OCI-LY7 (cell line): ENCODE results near the gene BRAF. TPM values are rescaled to one million over a fixed set of nuclear protein-coding genes. Genes with fewer than 3 reads are reported as not detected.
A peak's percentile ranks its signal among the peaks of the same experiment; 100 is the strongest.

ENCODE experiments used
- BruUV-seq: library from RNA; stranded (reverse); fragments of 400-500 nt; replicated peaks from 2 replicates; lab custom pipeline; 2021; lab: Mats Ljungman, UMichigan
- CTCF ChIA-PET: fragments of 300-600 bp; sonication (Branson Sonifier 250); formaldehyde crosslinking; loops from one replicate; lab custom pipeline; 2022; ENCODE audit warnings: antibody characterized with exemption; ENCODE audit not compliant: unreplicated experiment; lab: Charles Lee
- POLR2A ChIA-PET: fragments of 300-600 bp; sonication (Branson Sonifier 250); formaldehyde crosslinking; loops from one replicate; lab custom pipeline; 2022; ENCODE audit warnings: antibody characterized with exemption; lab: Charles Lee
- DNase-seq: peaks from one replicate; pipeline ENCODE4 v3.0.0-alpha.2; 2015; ENCODE audit warnings: low spot score
- H2AFZ ChIP-seq: fragments of 200-600 bp; sonication (generic), shearing (Covaris generic); 2 replicates; pipeline ENCODE4 v1.6.1; 2014; ENCODE audit warnings: mild to moderate bottlenecking, antibody characterized with exemption, low read length, moderate library complexity
- H3K27ac ChIP-seq: fragments of 200-600 bp; sonication (generic); 2 replicates; pipeline ENCODE4 v1.5.1; 2014; ENCODE audit warnings: mixed run types, low read depth, mild to moderate bottlenecking, moderate library complexity, low read length, inconsistent platforms; ENCODE audit not compliant: poor library complexity, severe bottlenecking
- H3K36me3 ChIP-seq: fragments of 200-600 bp; sonication (generic); 2 replicates; pipeline ENCODE4 v1.6.1; 2014; ENCODE audit warnings: mild to moderate bottlenecking, antibody characterized with exemption, low read length, moderate library complexity, mixed read lengths; ENCODE audit not compliant: insufficient read depth
- H3K4me1 ChIP-seq: fragments of 200-600 bp; sonication (generic); 2 replicates; pipeline ENCODE4 v1.5.1; 2014; ENCODE audit warnings: mild to moderate bottlenecking, low read length; ENCODE audit not compliant: insufficient read depth, poor library complexity, severe bottlenecking
- H3K4me2 ChIP-seq: fragments of 200-600 bp; sonication (generic); 2 replicates; pipeline ENCODE4 v1.6.1; 2014; ENCODE audit warnings: mild to moderate bottlenecking, low read length
- H3K4me3 ChIP-seq: fragments of 200-600 bp; sonication (generic); 2 replicates; pipeline ENCODE4 v1.5.1; 2014; ENCODE audit warnings: mild to moderate bottlenecking, low read depth, low read length; ENCODE audit not compliant: poor library complexity, severe bottlenecking
- H3K79me2 ChIP-seq: fragments of 200-600 bp; sonication (generic); 2 replicates; pipeline ENCODE4 v1.6.1; 2016; ENCODE audit warnings: low read depth, mild to moderate bottlenecking, low read length, moderate library complexity, mixed read lengths; ENCODE audit not compliant: insufficient read depth
- H3K9me2 ChIP-seq: fragments of 200-600 bp; sonication (generic); 2 replicates; pipeline ENCODE4 v1.6.1; 2016; ENCODE audit warnings: mild to moderate bottlenecking, low read length, mixed read lengths; ENCODE audit not compliant: insufficient read depth
- H3K9me3 ChIP-seq: fragments of 200-600 bp; sonication (generic); 2 replicates; pipeline ENCODE4 v1.6.1; 2014; ENCODE audit warnings: mild to moderate bottlenecking, mixed run types, low read length, mixed read lengths
- H4K20me1 ChIP-seq: fragments of 200-600 bp; sonication (generic); 2 replicates; pipeline ENCODE4 v1.6.1; 2014; ENCODE audit warnings: mild to moderate bottlenecking, antibody characterized with exemption, low read length, moderate library complexity, mixed read lengths; ENCODE audit not compliant: insufficient read depth
- EZH2phosphoT487 ChIP-seq: fragments of 200-600 bp; sonication (generic); IDR thresholded peaks from 2 replicates; pipeline ENCODE4 v1.6.1; 2018; ENCODE audit warnings: low read depth, borderline replicate concordance, mild to moderate bottlenecking, mixed run types, antibody characterized with exemption, low read length, moderate library complexity, mixed read lengths
- intact Hi-C: fragments of 100-400 bp; cut with micrococcal nuclease; formaldehyde crosslinking; loops from one replicate; pipeline ENCODE4 v1.10.0; 2022; ENCODE audit not compliant: unreplicated experiment
- total RNA-seq, 2 experiments: library from RNA; depleted of rRNA in 1 of 2; stranded (reverse); fragments of >200 nt in 1 of 2; shearing (Covaris generic) in 1 of 2; gene quantifications; 2 replicates each; pipeline ENCODE4 v1.2.3, GENCODE V29; 2014 to 2022
- TF ChIP-seq, protein P1 (sequence below): fragments of 200-600 bp; sonication (generic); conservative IDR thresholded peaks from 2 replicates; pipeline ENCODE4 v1.5.1; 2014; ENCODE audit warnings: mild to moderate bottlenecking, antibody characterized with exemption, low read length, moderate library complexity, mixed read lengths

The BRAF gene
- total RNA-seq, 2 experiments from 2014 or later = 17.1 to 41.6 TPM

DNA sequence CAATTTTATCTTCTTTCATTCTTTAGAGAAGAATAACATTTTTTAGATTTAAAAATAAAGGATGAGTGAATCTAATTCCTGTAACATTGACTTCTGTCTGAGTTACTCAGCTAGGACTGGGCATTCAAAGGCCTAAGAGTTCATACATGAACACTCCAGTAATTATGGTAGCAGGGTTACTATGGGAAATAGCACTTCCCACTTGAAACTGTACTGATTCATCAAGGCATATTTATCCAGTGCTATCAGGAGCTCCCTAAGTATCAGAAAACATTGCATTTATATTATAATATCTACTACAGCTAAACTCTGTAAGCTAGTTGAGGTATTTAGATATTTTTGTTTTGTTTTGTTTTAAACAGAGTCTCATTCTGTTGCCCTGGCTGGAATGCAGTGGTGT lies 186.4 kb downstream of the BRAF start:
- intact Hi-C loops = no loop called here
- Histone ChIP-seq H4K20me1 (no peaks in the 10 kb centered on the region), H3K79me2 (no peaks in the 10 kb centered on the region), H3K9me3 (no peaks in the 10 kb centered on the region), H3K4me2 (no peak overlapping the region), H2AFZ (no peak overlapping the region), H3K4me1 (peaks cover 4% of the 10 kb centered on the region), H3K9me2 (no peaks in the 10 kb centered on the region), H3K4me3 (no peak overlapping the region), H3K27ac (no peak overlapping the region), H3K36me3 (peaks cover 5% of the 10 kb centered on the region)
- BruUV-seq = no TSS peak
- no peak for DNase-seq
- CTCF ChIA-PET = no interaction called here
- no peak for TF ChIP-seq EZH2phosphoT487
- TF ChIP-seq, protein P1, sequence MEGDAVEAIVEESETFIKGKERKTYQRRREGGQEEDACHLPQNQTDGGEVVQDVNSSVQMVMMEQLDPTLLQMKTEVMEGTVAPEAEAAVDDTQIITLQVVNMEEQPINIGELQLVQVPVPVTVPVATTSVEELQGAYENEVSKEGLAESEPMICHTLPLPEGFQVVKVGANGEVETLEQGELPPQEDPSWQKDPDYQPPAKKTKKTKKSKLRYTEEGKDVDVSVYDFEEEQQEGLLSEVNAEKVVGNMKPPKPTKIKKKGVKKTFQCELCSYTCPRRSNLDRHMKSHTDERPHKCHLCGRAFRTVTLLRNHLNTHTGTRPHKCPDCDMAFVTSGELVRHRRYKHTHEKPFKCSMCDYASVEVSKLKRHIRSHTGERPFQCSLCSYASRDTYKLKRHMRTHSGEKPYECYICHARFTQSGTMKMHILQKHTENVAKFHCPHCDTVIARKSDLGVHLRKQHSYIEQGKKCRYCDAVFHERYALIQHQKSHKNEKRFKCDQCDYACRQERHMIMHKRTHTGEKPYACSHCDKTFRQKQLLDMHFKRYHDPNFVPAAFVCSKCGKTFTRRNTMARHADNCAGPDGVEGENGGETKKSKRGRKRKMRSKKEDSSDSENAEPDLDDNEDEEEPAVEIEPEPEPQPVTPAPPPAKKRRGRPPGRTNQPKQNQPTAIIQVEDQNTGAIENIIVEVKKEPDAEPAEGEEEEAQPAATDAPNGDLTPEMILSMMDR = no peak
- POLR2A ChIA-PET = interaction anchor here (1.0 to 1.3 kb wide), 2 partner anchors 10 to 12 kb away, joined by 3 to 6 read pairs; no protein-coding TSS in a partner anchor

DNA sequence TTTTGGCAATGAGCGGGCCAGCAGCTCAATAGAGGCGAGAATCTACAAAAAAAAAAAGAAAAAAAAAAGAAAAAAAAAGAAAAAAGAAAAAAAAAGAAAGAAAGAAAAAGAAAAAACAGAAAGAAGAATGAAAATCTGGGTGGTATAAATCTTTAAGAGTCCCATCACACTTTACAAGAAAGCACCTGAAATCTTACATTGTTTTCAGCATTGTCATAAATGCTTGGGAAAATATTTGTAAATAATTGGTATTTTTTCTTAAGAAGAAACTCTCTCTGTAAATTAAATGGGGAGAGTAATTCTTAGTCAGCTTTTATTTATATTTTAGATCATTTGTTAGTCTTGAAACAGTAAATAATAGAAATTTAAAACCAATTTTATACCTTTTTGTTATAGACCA lies 190.0 kb downstream of the BRAF start:
- no peak overlapping the region for H2AFZ ChIP-seq
- intact Hi-C loops = no loop called here
- peaks cover 4% of the 10 kb centered on the region for H3K4me1 ChIP-seq
- TF ChIP-seq, protein P1 = no peak
- TF ChIP-seq EZH2phosphoT487 = no peak
- no peaks in the 10 kb centered on the region for H4K20me1 ChIP-seq
- no peaks in the 10 kb centered on the region for H3K9me3 ChIP-seq
- no peak overlapping the region for H3K27ac ChIP-seq
- ChIA-PET CTCF (no interaction called here), POLR2A (interaction anchor here (0.6 to 0.7 kb wide), 2 partner anchors 52 to 338 kb away, joined by 3 read pairs; no protein-coding TSS in a partner anchor)
- no peak overlapping the region for H3K4me3 ChIP-seq
- H3K79me2 ChIP-seq = no peaks in the 10 kb centered on the region
- peaks cover 9% of the 10 kb centered on the region for H3K36me3 ChIP-seq
- no peak overlapping the region for H3K4me2 ChIP-seq
- H3K9me2 ChIP-seq = no peaks in the 10 kb centered on the region
- no TSS peak for BruUV-seq
- DNase-seq = no peak

DNA sequence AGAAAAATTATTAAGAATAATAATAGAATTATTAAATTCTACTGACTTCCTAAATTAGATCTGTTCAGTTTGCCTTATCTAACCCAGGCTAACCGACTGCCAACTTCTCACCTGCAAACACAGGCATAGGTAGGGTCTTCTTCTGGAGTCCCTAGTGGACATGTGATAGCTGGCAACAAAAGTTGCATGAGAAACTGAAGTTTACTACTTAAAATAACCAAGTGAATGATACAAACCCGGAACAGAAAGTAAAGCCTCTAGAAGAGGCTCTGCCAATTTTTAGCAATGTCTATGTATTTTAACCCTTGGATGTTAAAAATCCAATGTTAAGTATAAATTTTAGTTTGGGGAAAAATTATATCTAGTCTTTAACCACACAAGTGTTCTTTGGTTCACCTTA lies 190.6 kb downstream of the BRAF start:
- Histone ChIP-seq H3K4me3 (no peak overlapping the region), H3K4me2 (no peak overlapping the region), H3K79me2 (no peaks in the 10 kb centered on the region), H2AFZ (no peak overlapping the region), H3K27ac (no peak overlapping the region), H3K9me2 (no peaks in the 10 kb centered on the region), H3K36me3 (peaks cover 6% of the 10 kb centered on the region), H3K9me3 (no peaks in the 10 kb centered on the region), H4K20me1 (no peaks in the 10 kb centered on the region), H3K4me1 (peaks cover 4% of the 10 kb centered on the region)
- no TSS peak for BruUV-seq
- ChIA-PET CTCF (no interaction called here), POLR2A (interaction anchor here (0.6 to 0.7 kb wide), 2 partner anchors 53 to 337 kb away, joined by 3 read pairs; no protein-coding TSS in a partner anchor)
- intact Hi-C loops = no loop called here
- peak; percentile 8 for DNase-seq
- TF ChIP-seq, protein P1 = 0 out of 2 replicates have a peak, but pooled peaks have one; percentile 15
- no peak for TF ChIP-seq EZH2phosphoT487
